ENCODE data around the gene ZNF560.
"Not testable (repeated sequence)": the region's sequence is repeated elsewhere in the genome, so short reads cannot be mapped to it uniquely, and the experiment has no call there.

Gene ZNF560

GRCh38 chr19:9498183-9498902, at the start of gene ZNF560:
Gene ZNF560 (minus strand): TSS chr19:9498616. CDS start chr19:9475313, 23,303 bp downstream.
- FAIRE-seq, result no peak

DNA sequence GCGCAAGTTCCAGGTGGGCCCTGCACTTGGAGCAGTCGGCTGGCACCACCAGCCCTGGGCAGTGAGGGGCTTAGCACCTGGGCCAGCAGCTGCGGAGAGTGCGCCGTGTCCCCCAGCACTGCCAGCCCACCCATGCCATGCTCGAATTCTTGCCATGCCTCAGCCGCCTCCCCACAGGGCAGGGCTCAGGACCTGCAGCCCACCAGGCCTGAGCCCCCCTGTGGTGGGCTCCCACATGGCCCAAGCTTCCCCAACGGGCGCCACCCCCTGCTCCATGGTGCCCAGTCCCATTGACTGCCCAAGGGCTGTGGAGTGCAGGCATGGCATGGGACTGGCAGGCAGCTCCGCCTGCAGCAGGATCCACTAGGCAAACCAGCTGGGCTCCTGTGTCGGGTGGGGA, 49.5 kb upstream of the ZNF560 start:
- no peak for FAIRE-seq

DNA sequence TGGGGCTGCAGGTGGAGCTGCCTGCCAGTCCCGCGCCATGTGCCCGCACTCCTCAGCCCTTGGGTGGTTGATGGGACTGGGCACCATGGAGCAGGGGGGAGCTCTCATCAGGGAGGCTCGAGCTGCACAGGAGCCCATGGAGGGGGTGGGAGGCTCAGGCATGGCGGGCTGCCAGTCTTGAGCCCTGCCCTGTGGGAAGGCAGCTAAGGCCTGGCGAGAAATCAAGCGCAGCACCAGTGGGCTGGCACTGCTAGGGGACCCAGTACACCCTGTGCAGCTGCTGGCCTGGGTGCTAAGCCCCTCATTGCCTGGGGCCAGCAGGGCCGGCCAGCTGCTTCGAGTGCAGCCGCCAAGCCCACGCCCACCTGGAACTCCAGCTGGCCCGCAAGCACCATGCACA, 42.9 kb upstream of the ZNF560 start:
- not testable (repeated sequence) for FAIRE-seq

DNA sequence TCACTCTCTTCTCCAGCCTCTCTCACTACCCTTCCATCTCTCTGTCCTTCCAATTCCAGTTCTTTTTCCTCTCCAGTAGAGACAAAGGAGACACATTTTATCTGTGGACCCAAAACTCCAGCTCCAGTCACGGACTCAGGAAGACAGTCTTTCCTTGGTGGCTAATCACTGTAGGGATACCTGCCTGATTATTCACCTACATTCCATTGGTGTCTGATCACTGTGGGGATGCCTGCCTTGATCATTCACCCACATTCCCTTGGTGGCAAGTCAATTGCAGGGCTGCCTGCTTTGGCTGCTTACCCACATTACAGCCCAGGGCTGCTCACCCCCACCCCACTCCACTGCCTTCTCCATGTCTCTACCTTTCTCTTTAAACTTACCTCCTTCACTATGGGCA, 41.5 kb upstream of the ZNF560 start:
- FAIRE-seq, result not testable (repeated sequence)

DNA sequence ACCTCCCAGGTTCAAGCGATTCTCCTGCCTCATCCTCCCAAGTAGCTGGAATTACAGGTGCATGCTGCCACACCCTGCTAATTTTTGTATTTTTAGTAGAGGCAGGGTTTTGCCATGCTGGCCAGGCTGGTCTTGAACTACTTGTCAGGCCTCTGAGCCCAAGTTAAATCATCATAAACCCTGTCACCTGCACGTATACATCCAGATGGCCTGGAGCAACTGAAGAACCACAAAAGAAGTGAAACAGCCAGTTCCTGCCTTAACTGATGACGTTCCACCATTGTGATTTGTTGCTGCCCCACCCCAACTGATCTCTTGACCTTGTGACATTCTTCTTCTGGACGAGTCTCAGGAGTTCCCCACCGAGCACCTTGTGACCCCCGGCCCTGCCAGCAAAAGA, 40.8 kb upstream of the ZNF560 start:
- FAIRE-seq, result not testable (repeated sequence)

DNA sequence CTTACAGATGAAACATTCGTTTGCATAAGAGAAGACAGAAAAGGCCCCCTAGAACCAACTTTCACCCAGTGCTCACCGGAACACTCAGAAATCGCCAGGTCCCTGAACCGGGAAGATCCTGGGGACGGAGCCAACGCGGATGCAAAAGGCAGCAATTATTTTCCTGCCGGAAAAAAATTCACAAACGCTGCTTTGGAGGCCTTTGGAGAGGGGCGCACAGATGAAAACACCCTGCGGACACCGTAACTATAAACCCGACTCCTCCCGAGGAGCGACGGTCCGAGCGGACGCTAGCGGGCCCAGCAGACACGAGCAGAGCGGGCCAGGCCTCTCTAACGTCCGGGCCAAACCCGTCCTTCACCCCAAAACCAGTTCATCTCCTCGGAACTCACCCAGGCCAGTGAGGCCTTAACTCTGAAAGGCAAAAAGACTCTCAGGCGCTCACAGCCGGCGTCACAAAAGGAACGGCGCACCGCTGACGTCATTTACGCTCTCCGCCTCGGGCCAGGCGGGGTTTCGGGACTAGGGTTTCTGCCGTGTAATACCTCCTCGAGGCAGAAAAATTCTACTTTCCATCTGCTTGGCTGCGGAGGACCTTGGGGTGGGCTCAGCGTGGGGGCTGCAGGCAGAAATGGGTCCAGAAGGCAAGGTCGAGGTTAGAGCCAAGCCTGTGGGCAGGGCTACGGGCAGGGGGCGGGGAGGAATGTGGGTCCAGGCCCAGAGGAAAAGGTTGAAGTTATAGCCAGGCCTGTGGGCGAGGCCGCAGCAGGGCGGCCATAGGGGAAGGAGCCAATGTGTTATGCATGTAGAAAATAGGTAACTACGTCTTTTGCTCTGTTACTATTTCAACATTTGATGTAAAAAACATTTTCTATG, 40.0 kb upstream of the ZNF560 start, which contains the start of gene ZNF426:
Gene ZNF426, minus strand, starts transcription at position 463 of the 876 bp plus-strand sequence. CDS start 2,413 bp downstream, outside the sequence.
- no peak for FAIRE-seq

- FAIRE-seq, result no peak
These were observed 37.5 kb upstream of the ZNF560 start for GRCh38 chr19:9535934-9536333.

GRCh38 chr19:9531933-9532332, 33.5 kb upstream of the ZNF560 start:
- no peak for FAIRE-seq

- FAIRE-seq, result no peak
These were observed 30.4 kb upstream of the ZNF560 start for GRCh38 chr19:9528757-9529336.

- no peak for FAIRE-seq
These were observed 25.6 kb upstream of the ZNF560 start for GRCh38 chr19:9523885-9524474.

GRCh38 chr19:9507285-9507684, 8.9 kb upstream of the ZNF560 start:
- no peak for FAIRE-seq

GRCh38 chr19:9500796-9501195, 2.4 kb upstream of the ZNF560 start:
- FAIRE-seq, result no peak

- no peak for FAIRE-seq
These were observed 4.3 kb downstream of the ZNF560 start for GRCh38 chr19:9494096-9494495.

DNA sequence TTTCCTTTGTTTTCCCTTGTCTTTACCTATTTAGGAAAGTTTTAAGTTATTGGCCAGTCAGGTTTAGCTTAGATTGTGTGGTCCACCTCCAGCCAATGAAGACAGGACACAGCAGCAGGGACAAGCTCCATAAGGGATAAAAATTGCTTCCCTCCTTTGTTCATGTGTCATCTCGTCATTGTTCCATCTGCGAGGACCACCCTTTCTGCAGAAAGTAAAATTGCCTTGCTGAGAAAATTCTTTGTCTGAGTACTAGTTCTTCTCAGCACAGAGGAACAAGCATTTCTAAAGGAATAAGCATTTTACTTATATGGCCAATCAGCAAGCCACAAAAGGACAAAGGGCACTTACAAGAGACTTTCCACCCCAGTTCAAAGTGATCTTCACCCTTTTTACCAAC, 11.4 kb downstream of the ZNF560 start:
- no peak for FAIRE-seq

- no peak for FAIRE-seq
These were observed 13.3 kb downstream of the ZNF560 start for GRCh38 chr19:9485140-9485539.

- no peak for FAIRE-seq
These were observed 23.4 kb downstream of the ZNF560 start for GRCh38 chr19:9474975-9475374.

- FAIRE-seq, result no peak
These were observed 31.3 kb downstream of the ZNF560 start for GRCh38 chr19:9467161-9467560.

DNA sequence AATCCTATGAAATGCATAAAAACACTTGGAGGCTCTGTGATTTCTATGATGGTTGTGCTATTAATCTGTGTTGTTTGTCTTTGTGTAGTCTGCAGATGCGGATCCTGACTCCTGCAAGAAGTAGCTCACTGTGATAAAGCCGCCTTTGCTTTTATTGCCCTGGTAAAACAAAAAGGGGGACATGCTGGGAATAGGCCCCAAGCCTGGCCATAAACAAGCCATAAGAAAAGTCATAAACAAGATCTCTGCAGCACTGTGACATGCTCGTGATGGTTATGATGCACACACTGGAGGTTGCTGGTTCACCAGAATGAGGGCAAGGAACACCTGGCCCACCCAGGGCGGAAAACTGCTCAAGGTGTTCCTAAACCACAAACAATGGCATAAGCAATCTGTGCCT, 36.5 kb downstream of the ZNF560 start:
- no peak for FAIRE-seq

- no peak for FAIRE-seq
These were observed 42.3 kb downstream of the ZNF560 start for GRCh38 chr19:9456018-9456689.

GRCh38 chr19:9453953-9454352, 44.5 kb downstream of the ZNF560 start:
- no peak for FAIRE-seq

- FAIRE-seq, result no peak
These were observed 53.4 kb downstream of the ZNF560 start for GRCh38 chr19:9445037-9445436.

- no peak for FAIRE-seq
These were observed 62.1 kb downstream of the ZNF560 start for GRCh38 chr19:9436358-9436757.
